HFFc6 (cell line): ENCODE data around the gene ZSCAN20. TPM values are rescaled to one million over a fixed set of nuclear protein-coding genes. Genes with fewer than 3 reads are reported as not detected.

Source experiments
- DNase-seq: peaks from one replicate; pipeline ENCODE4 v3.0.0-alpha.2; 2018
- H3K27ac Mint-ChIP-seq: 2 replicates; pipeline ENCODE4 v1.8.0; 2020; ENCODE audit warnings: mild to moderate bottlenecking, mixed read lengths
- H3K27me3 Mint-ChIP-seq: 2 replicates; pipeline ENCODE4 v1.8.0; 2021; ENCODE audit warnings: mild to moderate bottlenecking, moderate library complexity, mixed read lengths; ENCODE audit not compliant: insufficient read depth
- H3K36me3 Mint-ChIP-seq: 2 replicates; pipeline ENCODE4 v1.8.0; 2021; ENCODE audit warnings: low read depth, mixed read lengths
- H3K4me1 Mint-ChIP-seq: 2 replicates; pipeline ENCODE4 v1.8.0; 2020; ENCODE audit warnings: low read depth, mixed read lengths
- H3K4me3 Mint-ChIP-seq: 2 replicates; pipeline ENCODE4 v1.8.0; 2020; ENCODE audit warnings: mild to moderate bottlenecking, moderate library complexity, mixed read lengths
- H3K9me3 Mint-ChIP-seq: 2 replicates; pipeline ENCODE4 v1.8.0; 2020; ENCODE audit warnings: mild to moderate bottlenecking, mixed read lengths
- CTCF ChIP-seq: fragments of 200-600 bp; sonication (generic); IDR thresholded peaks from 2 replicates; pipeline ENCODE4 v1.5.0; 2021; ENCODE audit warnings: antibody characterized with exemption, mild to moderate bottlenecking
- total RNA-seq, 6 experiments: library from RNA; stranded (reverse); fragmentation: NEBNext Ultra II Directional; extraction: Animal tissue kit (Norgen Biotek cat#: 25700); gene quantifications; 2 replicates in 1 of 6; 3 replicates in 5 of 6; pipeline ENCODE4 v1.2.3, GENCODE V29; 2021

ZSCAN20 gene
- total RNA-seq, 6 experiments from 2014 or later: 5.0 to 6.2 (median 5.6) TPM

GRCh38 chr1:33446590-33446989, 25.9 kb upstream of the ZSCAN20 start:
- Mint-ChIP-seq H3K4me3 (no peak overlapping the region), H3K36me3 (no peaks in the 10 kb centered on the region), H3K27me3 (no peaks in the 10 kb centered on the region; the same call in 1 of the 2 replicates), H3K4me1 (peaks cover 27% of the 10 kb centered on the region), H3K9me3 (no peaks in the 10 kb centered on the region), H3K27ac (no peak overlapping the region)
- no peak for DNase-seq
- no peak for TF ChIP-seq CTCF

GRCh38 chr1:33454646-33455282, 17.7 kb upstream of the ZSCAN20 start:
- TF ChIP-seq CTCF: no peak

GRCh38 chr1:33455539-33456501, 16.6 kb upstream of the ZSCAN20 start:
- peak; percentile 84 for TF ChIP-seq CTCF
- Mint-ChIP-seq H3K36me3 (peaks cover 8% of the 10 kb centered on the region; the same call in 1 of the 2 replicates), H3K4me3 (no peak overlapping the region), H3K27me3 (peaks cover 5% of the 10 kb centered on the region), H3K27ac (peak overlapping the region; percentile 40; the same call in 1 of the 2 replicates), H3K4me1 (peaks cover 66% of the 10 kb centered on the region), H3K9me3 (no peaks in the 10 kb centered on the region)
- DNase-seq: peak; percentile 86

More at GRCh38 chr1:33454646-33455282, 17.7 kb upstream of the ZSCAN20 start:
- Mint-ChIP-seq H3K27ac (no peak overlapping the region; the same call in 1 of the 2 replicates), H3K27me3 (peaks cover 5% of the 10 kb centered on the region), H3K9me3 (no peaks in the 10 kb centered on the region), H3K36me3 (peaks cover 8% of the 10 kb centered on the region; the same call in 1 of the 2 replicates), H3K4me1 (peaks cover 55% of the 10 kb centered on the region), H3K4me3 (no peak overlapping the region)
- no peak for DNase-seq

- Mint-ChIP-seq H3K4me3 (no peak overlapping the region), H3K27me3 (peaks cover 5% of the 10 kb centered on the region), H3K9me3 (no peaks in the 10 kb centered on the region), H3K4me1 (peaks cover 72% of the 10 kb centered on the region), H3K27ac (no peak overlapping the region), H3K36me3 (peaks cover 8% of the 10 kb centered on the region; the same call in 1 of the 2 replicates)
- no peak for DNase-seq
- no peak for TF ChIP-seq CTCF
Measured at GRCh38 chr1:33456502-33456886, 16.0 kb upstream of the ZSCAN20 start.

GRCh38 chr1:33459691-33460090, 12.8 kb upstream of the ZSCAN20 start:
- peak overlapping the region; percentile 55 for H3K27ac Mint-ChIP-seq
- H3K9me3 Mint-ChIP-seq: no peaks in the 10 kb centered on the region
- no peaks in the 10 kb centered on the region for H3K36me3 Mint-ChIP-seq
- DNase-seq: peak; percentile 77
- TF ChIP-seq CTCF: no peak
- H3K27me3 Mint-ChIP-seq: peaks cover 5% of the 10 kb centered on the region; the same call in 1 of the 2 replicates
- H3K4me1 Mint-ChIP-seq: peaks cover 67% of the 10 kb centered on the region
- peak overlapping the region; percentile 57 for H3K4me3 Mint-ChIP-seq
